PC-3 (cell line): ENCODE data around the gene WDR90. TPM values are rescaled to one million over a fixed set of nuclear protein-coding genes. Genes with fewer than 3 reads are reported as not detected.

Source experiments
- ATAC-seq: fragments of 200-7000 bp; cut with Tn5 transposase; 2 replicates; pipeline ENCODE4 v1.9.1; 2020; ENCODE audit warnings: mild to moderate bottlenecking, moderate library complexity
- BruUV-seq: library from RNA; stranded (reverse); fragments of 400-500 nt; replicated peaks from 2 replicates; lab custom pipeline; 2021; lab: Mats Ljungman, UMichigan
- CTCF ChIA-PET: fragments of 300-600 bp; sonication (Branson Sonifier 250); formaldehyde crosslinking; loops from one replicate; lab custom pipeline; 2022; ENCODE audit warnings: antibody characterized with exemption; lab: Charles Lee
- POLR2A ChIA-PET: fragments of 300-600 bp; sonication (Branson Sonifier 250); formaldehyde crosslinking; loops from one replicate; lab custom pipeline; 2022; ENCODE audit warnings: antibody characterized with exemption; ENCODE audit not compliant: unreplicated experiment; lab: Charles Lee
- DNase-seq: peaks from one replicate; pipeline ENCODE4 v3.0.0-alpha.2; 2015
- H2AFZ ChIP-seq: fragments of 300-600 bp; sonication (generic); 2 replicates; pipeline ENCODE4 v1.6.0; 2016; ENCODE audit warnings: antibody characterized with exemption, low read length
- H3F3A ChIP-seq: fragments of 300-600 bp; sonication (generic); one replicate; pipeline ENCODE4 v1.6.0; 2017; ENCODE audit warnings: antibody characterized with exemption, low read length, control low read depth, mild to moderate bottlenecking; ENCODE audit not compliant: unreplicated experiment
- H3K27ac ChIP-seq: fragments of 300-600 bp; sonication (generic); 2 replicates; pipeline ENCODE4 v1.5.1; 2016; ENCODE audit warnings: mild to moderate bottlenecking, low read length
- H3K27me3 ChIP-seq: fragments of 300-600 bp; sonication (generic); 2 replicates; pipeline ENCODE4 v1.6.1; 2016; ENCODE audit warnings: low read length, mixed read lengths
- H3K36me3 ChIP-seq: fragments of 300-600 bp; sonication (generic); 2 replicates; pipeline ENCODE4 v1.6.1; 2016; ENCODE audit warnings: low read depth, mixed run types, low read length, mixed read lengths
- H3K4me1 ChIP-seq: fragments of 300-600 bp; sonication (generic); 2 replicates; pipeline ENCODE4 v1.5.1; 2016; ENCODE audit warnings: low read length; ENCODE audit not compliant: insufficient read depth
- H3K4me2 ChIP-seq: fragments of 300-600 bp; sonication (generic); 2 replicates; pipeline ENCODE4 v1.6.0; 2016; ENCODE audit warnings: low read length
- H3K4me3 ChIP-seq: fragments of 300-600 bp; sonication (generic); 2 replicates; pipeline ENCODE4 v1.5.1; 2016; ENCODE audit warnings: mild to moderate bottlenecking, low read length, mixed read lengths
- H3K79me2 ChIP-seq: fragments of 300-600 bp; sonication (generic); 2 replicates; pipeline ENCODE4 v1.6.1; 2017; ENCODE audit warnings: low read length, mixed read lengths
- H3K9ac ChIP-seq: fragments of 300-600 bp; sonication (generic); 2 replicates; pipeline ENCODE4 v1.6.0; 2016; ENCODE audit warnings: mild to moderate bottlenecking, low read length
- H3K9me2 ChIP-seq: fragments of 300-600 bp; sonication (generic); replicated peaks from 2 replicates; pipeline ENCODE4 v1.6.1; 2016; ENCODE audit warnings: mixed run types, low read length, mixed read lengths
- H3K9me3 ChIP-seq: fragments of 300-600 bp; sonication (generic); 2 replicates; pipeline ENCODE4 v1.6.1; 2016; ENCODE audit warnings: low read length, mixed read lengths
- H4K20me1 ChIP-seq: fragments of 300-600 bp; sonication (generic); 2 replicates; pipeline ENCODE4 v1.6.1; 2016; ENCODE audit warnings: low read length, mixed read lengths
- EZH2 ChIP-seq: fragments of 300-600 bp; sonication (generic); IDR thresholded peaks from one replicate; pipeline ENCODE4 v1.6.1; 2017; ENCODE audit warnings: antibody characterized with exemption, mild to moderate bottlenecking, low read length; ENCODE audit not compliant: unreplicated experiment
- EZH2phosphoT487 ChIP-seq: fragments of 300-600 bp; sonication (generic); IDR thresholded peaks from 2 replicates; pipeline ENCODE4 v1.6.1; 2018; ENCODE audit warnings: mild to moderate bottlenecking, antibody characterized with exemption, low read length, borderline replicate concordance
- intact Hi-C: fragments of 100-400 bp; cut with micrococcal nuclease; formaldehyde crosslinking; loops from 2 replicates; pipeline ENCODE4 v1.9.0; 2023
- total RNA-seq: library from RNA; depleted of rRNA; stranded (reverse); fragments of >200 nt; gene quantifications from 2 replicates; pipeline ENCODE4 v1.2.3, GENCODE V29; 2014
- TF ChIP-seq, protein P1 (sequence below): fragments of 300-600 bp; sonication (generic); conservative IDR thresholded peaks from 2 replicates; pipeline ENCODE4 v1.5.1; 2017; ENCODE audit warnings: antibody characterized with exemption, low read depth, mild to moderate bottlenecking, low read length

Gene WDR90
- total RNA-seq, 1 experiment from 2014 or later, result 44.4 TPM

DNA sequence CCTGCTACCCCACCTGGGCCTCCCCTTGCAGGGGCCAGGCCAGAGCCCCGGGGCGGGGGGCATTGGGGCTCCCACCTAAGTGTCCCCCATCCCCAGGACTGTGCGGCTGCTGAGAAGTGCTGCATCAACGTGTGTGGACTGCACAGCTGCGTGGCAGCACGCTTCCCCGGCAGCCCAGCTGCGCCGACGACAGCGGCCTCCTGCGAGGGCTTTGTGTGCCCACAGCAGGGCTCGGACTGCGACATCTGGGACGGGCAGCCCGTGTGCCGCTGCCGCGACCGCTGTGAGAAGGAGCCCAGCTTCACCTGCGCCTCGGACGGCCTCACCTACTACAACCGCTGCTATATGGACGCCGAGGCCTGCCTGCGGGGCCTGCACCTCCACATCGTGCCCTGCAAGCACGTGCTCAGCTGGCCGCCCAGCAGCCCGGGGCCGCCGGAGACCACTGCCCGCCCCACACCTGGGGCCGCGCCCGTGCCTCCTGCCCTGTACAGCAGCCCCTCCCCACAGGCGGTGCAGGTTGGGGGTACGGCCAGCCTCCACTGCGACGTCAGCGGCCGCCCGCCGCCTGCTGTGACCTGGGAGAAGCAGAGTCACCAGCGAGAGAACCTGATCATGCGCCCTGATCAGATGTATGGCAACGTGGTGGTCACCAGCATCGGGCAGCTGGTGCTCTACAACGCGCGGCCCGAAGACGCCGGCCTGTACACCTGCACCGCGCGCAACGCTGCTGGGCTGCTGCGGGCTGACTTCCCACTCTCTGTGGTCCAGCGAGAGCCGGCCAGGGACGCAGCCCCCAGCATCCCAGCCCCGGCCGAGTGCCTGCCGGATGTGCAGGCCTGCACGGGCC lies 16.5 kb upstream of the WDR90 start:
- CTCF ChIA-PET, result no interaction called here
- no peak for DNase-seq
- no peaks in the 10 kb centered on the region for H3K9me3 ChIP-seq
- no peak overlapping the region for H3K4me3 ChIP-seq
- no peak overlapping the region for H2AFZ ChIP-seq
- no peaks in the 10 kb centered on the region for H3K27me3 ChIP-seq
- H3K36me3 ChIP-seq, result no peaks in the 10 kb centered on the region
- no peak for ATAC-seq
- TF ChIP-seq EZH2phosphoT487, result no peak
- TF ChIP-seq EZH2, result no peak
- TF ChIP-seq, protein P1, sequence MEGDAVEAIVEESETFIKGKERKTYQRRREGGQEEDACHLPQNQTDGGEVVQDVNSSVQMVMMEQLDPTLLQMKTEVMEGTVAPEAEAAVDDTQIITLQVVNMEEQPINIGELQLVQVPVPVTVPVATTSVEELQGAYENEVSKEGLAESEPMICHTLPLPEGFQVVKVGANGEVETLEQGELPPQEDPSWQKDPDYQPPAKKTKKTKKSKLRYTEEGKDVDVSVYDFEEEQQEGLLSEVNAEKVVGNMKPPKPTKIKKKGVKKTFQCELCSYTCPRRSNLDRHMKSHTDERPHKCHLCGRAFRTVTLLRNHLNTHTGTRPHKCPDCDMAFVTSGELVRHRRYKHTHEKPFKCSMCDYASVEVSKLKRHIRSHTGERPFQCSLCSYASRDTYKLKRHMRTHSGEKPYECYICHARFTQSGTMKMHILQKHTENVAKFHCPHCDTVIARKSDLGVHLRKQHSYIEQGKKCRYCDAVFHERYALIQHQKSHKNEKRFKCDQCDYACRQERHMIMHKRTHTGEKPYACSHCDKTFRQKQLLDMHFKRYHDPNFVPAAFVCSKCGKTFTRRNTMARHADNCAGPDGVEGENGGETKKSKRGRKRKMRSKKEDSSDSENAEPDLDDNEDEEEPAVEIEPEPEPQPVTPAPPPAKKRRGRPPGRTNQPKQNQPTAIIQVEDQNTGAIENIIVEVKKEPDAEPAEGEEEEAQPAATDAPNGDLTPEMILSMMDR, result no peak
- H3K27ac ChIP-seq, result no peak overlapping the region
- H3K79me2 ChIP-seq, result peaks cover 12% of the 10 kb centered on the region
- H4K20me1 ChIP-seq, result no peaks in the 10 kb centered on the region
- BruUV-seq, result no TSS peak
- no peak overlapping the region for H3K9ac ChIP-seq
- intact Hi-C loops, result no loop called here
- POLR2A ChIA-PET, result no interaction called here
- no peaks in the 10 kb centered on the region for H3F3A ChIP-seq
- H3K9me2 ChIP-seq, result no peaks in the 10 kb centered on the region
- no peak overlapping the region for H3K4me2 ChIP-seq
- H3K4me1 ChIP-seq, result peaks cover 4% of the 10 kb centered on the region

DNA sequence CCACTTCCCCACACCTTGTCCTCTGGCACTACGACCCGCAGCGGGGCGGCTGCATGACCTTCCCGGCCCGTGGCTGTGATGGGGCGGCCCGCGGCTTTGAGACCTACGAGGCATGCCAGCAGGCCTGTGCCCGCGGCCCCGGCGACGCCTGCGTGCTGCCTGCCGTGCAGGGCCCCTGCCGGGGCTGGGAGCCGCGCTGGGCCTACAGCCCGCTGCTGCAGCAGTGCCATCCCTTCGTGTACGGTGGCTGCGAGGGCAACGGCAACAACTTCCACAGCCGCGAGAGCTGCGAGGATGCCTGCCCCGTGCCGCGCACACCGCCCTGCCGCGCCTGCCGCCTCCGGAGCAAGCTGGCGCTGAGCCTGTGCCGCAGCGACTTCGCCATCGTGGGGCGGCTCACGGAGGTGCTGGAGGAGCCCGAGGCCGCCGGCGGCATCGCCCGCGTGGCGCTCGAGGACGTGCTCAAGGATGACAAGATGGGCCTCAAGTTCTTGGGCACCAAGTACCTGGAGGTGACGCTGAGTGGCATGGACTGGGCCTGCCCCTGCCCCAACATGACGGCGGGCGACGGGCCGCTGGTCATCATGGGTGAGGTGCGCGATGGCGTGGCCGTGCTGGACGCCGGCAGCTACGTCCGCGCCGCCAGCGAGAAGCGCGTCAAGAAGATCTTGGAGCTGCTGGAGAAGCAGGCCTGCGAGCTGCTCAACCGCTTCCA lies 15.7 kb upstream of the WDR90 start:
- POLR2A ChIA-PET, result no interaction called here

More for the DNA sequence above, 15.7 kb upstream of the WDR90 start:
- Histone ChIP-seq H3K9me3 (no peaks in the 10 kb centered on the region), H3K36me3 (no peaks in the 10 kb centered on the region), H3K9me2 (no peaks in the 10 kb centered on the region), H3F3A (no peaks in the 10 kb centered on the region), H3K79me2 (peaks cover 12% of the 10 kb centered on the region), H3K27ac (no peak overlapping the region), H3K4me2 (no peak overlapping the region), H3K4me1 (peaks cover 3% of the 10 kb centered on the region; the same call in 1 of the 2 replicates), H2AFZ (no peak overlapping the region), H3K27me3 (no peaks in the 10 kb centered on the region), H3K4me3 (no peak overlapping the region), H3K9ac (no peak overlapping the region), H4K20me1 (no peaks in the 10 kb centered on the region)
- CTCF ChIA-PET, result no interaction called here
- TF ChIP-seq EZH2phosphoT487, result no peak
- no peak for TF ChIP-seq EZH2
- TF ChIP-seq, protein P1, result no peak
- DNase-seq (no peak), ATAC-seq (no peak)
- intact Hi-C loops, result no loop called here
- BruUV-seq, result no TSS peak
